ENCODE results near the gene LGALS8. TPM values are rescaled to one million over a fixed set of nuclear protein-coding genes. Genes with fewer than 3 reads are reported as not detected.

Gene LGALS8
- total RNA-seq, 1 donor from 2014 or later, result 72.3 TPM

DNA sequence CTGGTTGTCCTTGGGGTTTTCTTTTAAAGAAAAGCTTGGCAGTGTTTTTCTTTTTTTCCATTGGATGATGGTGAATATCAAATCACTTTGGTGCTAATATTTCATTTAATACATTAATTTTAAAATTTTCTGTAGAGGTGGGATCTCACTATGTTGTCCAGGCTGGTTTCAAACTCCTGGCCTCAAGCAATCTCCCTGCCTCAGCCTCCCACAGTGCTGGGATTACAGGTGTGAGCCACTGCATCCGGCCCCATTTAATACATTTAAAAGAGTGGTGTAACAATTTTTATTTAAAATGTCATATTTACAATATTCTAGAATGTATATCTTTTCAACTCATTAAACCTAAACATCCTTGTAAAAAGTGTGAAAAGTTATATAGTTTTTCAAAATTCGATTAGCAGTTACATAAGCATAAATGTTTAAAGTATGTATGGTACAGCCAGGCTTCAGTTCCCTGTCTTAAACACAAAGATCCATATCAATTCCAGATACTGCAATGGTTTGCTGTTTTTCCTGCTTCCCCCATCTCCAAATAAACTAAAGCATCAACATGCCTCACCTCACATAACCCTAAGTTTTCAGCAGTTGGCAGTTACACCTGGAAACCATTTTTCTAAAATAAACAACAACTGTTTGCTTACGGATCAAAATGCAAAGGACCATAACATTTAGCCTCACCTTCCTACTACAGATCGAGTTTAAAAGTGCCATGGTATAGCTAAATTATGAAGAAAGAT, 8.9 kb upstream of the LGALS8 start:
- Histone ChIP-seq H3K4me3 (no peak overlapping the region), H3K27ac (no peak overlapping the region), H3K4me1 (peaks cover 12% of the 10 kb centered on the region), H3K9me3 (no peaks in the 10 kb centered on the region), H3K27me3 (ENCODE audit: low read depth) (no peaks in the 10 kb centered on the region), H3K36me3 (no peaks in the 10 kb centered on the region)
- no peak for ATAC-seq
- intact Hi-C loops (cut with DNase I), result no loop called here
- TF ChIP-seq, protein P1, sequence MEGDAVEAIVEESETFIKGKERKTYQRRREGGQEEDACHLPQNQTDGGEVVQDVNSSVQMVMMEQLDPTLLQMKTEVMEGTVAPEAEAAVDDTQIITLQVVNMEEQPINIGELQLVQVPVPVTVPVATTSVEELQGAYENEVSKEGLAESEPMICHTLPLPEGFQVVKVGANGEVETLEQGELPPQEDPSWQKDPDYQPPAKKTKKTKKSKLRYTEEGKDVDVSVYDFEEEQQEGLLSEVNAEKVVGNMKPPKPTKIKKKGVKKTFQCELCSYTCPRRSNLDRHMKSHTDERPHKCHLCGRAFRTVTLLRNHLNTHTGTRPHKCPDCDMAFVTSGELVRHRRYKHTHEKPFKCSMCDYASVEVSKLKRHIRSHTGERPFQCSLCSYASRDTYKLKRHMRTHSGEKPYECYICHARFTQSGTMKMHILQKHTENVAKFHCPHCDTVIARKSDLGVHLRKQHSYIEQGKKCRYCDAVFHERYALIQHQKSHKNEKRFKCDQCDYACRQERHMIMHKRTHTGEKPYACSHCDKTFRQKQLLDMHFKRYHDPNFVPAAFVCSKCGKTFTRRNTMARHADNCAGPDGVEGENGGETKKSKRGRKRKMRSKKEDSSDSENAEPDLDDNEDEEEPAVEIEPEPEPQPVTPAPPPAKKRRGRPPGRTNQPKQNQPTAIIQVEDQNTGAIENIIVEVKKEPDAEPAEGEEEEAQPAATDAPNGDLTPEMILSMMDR (IDR thresholded peaks at IDR 0.05), result no peak
- no peak for DNase-seq

DNA sequence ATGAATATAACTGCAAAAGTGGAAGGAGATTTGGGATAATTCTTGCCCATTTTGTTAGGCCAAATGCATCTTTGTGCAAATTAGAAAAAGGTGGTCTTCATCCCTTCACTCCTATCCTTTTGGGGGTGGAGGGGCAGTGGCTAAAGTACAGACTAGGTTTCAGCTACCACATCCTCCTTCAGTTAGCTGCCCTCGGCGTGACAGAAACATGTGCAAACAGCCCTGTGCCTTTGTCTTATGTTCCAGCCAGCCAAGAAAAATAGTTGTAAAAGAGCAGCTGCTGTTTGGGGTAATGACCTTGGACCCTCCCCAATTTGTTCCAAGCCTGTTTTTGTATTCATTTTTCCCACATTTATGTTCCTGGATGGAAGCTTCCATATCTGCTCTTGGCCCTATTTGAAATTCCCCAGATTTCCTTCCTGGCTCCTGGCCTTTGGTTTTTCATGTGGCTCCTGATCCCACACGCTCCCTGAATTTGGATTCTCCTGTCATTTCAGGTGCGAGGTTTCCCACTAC, 8.3 kb upstream of the LGALS8 start:
- H3K27me3 ChIP-seq (ENCODE audit: low read depth), result no peaks in the 10 kb centered on the region
- peaks cover 12% of the 10 kb centered on the region for H3K4me1 ChIP-seq
- peak overlapping the region; percentile 2 for H3K27ac ChIP-seq
- H3K9me3 ChIP-seq, result no peaks in the 10 kb centered on the region
- no peak overlapping the region for H3K4me3 ChIP-seq
- ATAC-seq, result no peak
- no peak for DNase-seq
- TF ChIP-seq, protein P1 (IDR thresholded peaks at IDR 0.05), result no peak
- intact Hi-C loops (cut with DNase I), result no loop called here
- H3K36me3 ChIP-seq, result no peaks in the 10 kb centered on the region

DNA sequence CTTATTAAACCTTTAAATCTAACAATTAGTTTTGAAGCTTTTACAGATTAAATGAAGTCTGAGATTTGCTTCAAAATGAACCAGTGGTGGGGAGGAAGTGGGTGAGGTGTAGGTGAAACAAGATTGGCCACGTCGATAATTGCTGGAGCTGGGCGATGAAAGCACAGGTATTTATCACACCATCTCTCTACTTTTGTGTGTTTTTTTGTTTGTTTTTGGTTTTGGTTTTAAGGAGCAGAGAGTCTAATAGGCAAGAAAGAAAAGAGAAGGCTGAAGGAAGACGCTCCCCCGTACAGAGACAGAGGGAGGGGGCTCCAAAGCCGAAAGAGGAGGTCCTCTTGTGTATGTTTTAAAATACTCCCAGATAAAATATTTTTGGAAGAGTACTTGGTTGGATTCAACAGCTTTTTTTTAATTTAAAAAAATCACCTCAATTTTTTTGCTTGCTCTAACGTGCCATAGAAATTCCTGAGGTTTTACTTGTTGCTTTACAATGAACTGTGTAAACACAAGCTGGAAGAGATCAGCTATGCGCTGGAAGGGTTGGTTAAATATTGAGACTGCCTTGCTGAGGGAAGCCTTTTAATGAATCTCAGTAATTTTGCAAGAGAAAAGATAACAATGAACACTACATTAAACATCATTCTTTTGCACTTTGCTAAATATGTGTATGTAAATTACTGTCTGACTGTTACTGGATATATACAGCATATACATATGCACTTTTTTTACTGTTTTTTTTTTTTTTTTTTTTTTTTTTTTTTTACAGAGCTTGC, 6.7 kb upstream of the LGALS8 start:
- no peaks in the 10 kb centered on the region for H3K27me3 ChIP-seq (ENCODE audit: low read depth)
- no peak overlapping the region for H3K4me3 ChIP-seq
- H3K27ac ChIP-seq, result peak overlapping the region; percentile 57
- DNase-seq (no peak), ATAC-seq (peak; percentile 70 to 84)
- TF ChIP-seq, protein P1 (IDR thresholded peaks at IDR 0.05), result no peak
- H3K9me3 ChIP-seq, result no peaks in the 10 kb centered on the region
- intact Hi-C loops (cut with DNase I), result no loop called here
- H3K4me1 ChIP-seq, result peaks cover 12% of the 10 kb centered on the region
- no peaks in the 10 kb centered on the region for H3K36me3 ChIP-seq

DNA sequence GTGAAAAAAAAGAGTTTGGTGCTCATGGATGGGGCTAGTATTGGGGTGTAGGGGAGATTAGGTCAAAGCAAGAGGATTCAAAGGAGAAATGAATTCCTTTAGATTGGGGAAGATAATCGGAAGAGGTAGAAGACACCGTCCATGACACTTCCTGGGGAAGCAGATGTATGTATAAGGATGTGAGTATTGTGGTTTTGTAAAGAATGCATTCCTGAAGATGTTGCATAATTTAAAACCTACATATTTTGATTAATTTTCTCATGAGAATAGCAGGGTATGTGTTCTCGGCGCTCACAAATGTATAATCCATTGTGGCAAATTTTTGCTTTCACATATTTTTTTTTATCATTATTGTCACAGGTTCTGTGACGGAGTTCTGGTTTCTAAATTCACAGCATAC, 5.5 kb upstream of the LGALS8 start:
- ATAC-seq, result no peak
- H3K36me3 ChIP-seq, result no peaks in the 10 kb centered on the region
- intact Hi-C loops (cut with DNase I), result no loop called here
- no peaks in the 10 kb centered on the region for H3K9me3 ChIP-seq
- no peaks in the 10 kb centered on the region for H3K27me3 ChIP-seq (ENCODE audit: low read depth)
- no peak overlapping the region for H3K27ac ChIP-seq
- DNase-seq, result no peak
- TF ChIP-seq, protein P1 (IDR thresholded peaks at IDR 0.05), result no peak
- peaks cover 17% of the 10 kb centered on the region for H3K4me1 ChIP-seq
- no peak overlapping the region for H3K4me3 ChIP-seq

DNA sequence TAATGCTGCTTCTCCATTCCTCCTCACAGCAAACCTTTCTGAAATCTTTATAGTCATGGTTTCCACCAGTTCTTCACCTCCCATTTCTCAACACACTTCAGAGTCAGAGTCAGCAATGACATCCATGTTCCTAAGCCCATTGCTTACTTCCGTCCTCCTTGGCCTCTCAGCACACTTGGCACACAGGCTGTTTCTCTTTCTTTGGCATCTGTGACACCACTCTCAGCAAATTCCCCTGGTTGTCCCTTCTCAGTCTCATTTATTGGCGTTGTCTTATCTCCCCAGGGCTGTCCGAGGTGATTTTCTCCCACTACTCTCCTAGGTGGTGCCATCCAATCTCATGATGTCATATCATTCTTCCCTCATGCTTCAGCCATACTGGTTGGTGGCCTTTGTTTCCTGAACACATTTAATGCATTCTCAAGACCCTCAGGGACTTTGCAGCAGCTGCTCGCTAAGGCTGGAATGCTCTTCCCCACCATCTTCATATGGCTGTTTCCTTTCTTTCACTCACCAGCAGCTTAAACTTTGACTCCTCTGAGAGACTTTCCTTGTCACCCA, 3.3 kb upstream of the LGALS8 start:
- TF ChIP-seq, protein P1 (IDR thresholded peaks at IDR 0.05), result no peak
- intact Hi-C loops (cut with DNase I), result no loop called here

More for the DNA sequence above, 3.3 kb upstream of the LGALS8 start:
- H3K27ac ChIP-seq, result no peak overlapping the region
- no peak for ATAC-seq
- DNase-seq, result no peak
- H3K4me1 ChIP-seq, result peaks cover 27% of the 10 kb centered on the region
- no peak overlapping the region for H3K4me3 ChIP-seq
- no peaks in the 10 kb centered on the region for H3K9me3 ChIP-seq
- no peaks in the 10 kb centered on the region for H3K36me3 ChIP-seq
- no peaks in the 10 kb centered on the region for H3K27me3 ChIP-seq (ENCODE audit: low read depth)
